ENCODE data around the gene DMXL2.
"Not testable (repeated sequence)": the region's sequence is repeated elsewhere in the genome, so short reads cannot be mapped to it uniquely, and the experiment has no call there.

GRCh38 chr15:51568939-51569784 lies 53.4 kb downstream of the DMXL2 start:
- TF ChIP-seq, protein P1, sequence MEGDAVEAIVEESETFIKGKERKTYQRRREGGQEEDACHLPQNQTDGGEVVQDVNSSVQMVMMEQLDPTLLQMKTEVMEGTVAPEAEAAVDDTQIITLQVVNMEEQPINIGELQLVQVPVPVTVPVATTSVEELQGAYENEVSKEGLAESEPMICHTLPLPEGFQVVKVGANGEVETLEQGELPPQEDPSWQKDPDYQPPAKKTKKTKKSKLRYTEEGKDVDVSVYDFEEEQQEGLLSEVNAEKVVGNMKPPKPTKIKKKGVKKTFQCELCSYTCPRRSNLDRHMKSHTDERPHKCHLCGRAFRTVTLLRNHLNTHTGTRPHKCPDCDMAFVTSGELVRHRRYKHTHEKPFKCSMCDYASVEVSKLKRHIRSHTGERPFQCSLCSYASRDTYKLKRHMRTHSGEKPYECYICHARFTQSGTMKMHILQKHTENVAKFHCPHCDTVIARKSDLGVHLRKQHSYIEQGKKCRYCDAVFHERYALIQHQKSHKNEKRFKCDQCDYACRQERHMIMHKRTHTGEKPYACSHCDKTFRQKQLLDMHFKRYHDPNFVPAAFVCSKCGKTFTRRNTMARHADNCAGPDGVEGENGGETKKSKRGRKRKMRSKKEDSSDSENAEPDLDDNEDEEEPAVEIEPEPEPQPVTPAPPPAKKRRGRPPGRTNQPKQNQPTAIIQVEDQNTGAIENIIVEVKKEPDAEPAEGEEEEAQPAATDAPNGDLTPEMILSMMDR (IDR thresholded peaks at IDR 0.05): not testable (repeated sequence)
- not testable (repeated sequence) for TF ChIP-seq POLR2A (IDR thresholded peaks at IDR 0.05)
